ENCODE results near the gene TNS1.
A peak's percentile ranks its signal among the peaks of the same experiment; 100 is the strongest.

The TNS1 gene

DNA sequence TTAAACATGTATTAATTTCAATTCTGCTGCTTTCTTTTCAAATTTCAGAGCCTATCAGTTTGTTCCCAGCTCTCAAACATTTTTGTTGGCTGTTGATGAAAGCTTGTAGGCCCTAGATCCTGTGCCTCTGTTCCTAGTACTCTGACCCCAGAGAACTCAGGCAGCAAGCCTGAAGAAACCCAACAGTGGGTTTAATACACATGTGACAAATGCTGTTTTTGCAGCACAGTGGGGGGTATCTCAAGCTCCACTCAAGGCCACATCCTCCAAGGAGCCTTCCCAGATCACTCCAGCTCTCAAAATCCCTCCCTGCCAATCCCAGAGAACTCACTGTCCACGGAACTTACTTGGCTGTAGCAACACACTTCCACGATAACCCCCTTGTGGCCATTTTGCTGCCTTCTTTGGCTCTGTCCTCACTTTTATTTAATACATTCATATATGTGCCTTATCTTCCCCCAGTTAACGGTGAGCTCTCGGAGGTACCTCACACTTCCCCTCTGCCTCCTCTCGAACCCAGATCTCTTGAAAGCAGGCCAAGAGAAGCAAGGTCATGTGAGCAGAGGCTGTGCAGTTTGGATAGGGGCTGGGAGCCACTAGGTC lies 122.4 kb downstream of the TNS1 start:
- DNase-seq (ENCODE audit: extremely low read depth in 1 of 2, low read depth in 1 of 2) = no peak

DNA sequence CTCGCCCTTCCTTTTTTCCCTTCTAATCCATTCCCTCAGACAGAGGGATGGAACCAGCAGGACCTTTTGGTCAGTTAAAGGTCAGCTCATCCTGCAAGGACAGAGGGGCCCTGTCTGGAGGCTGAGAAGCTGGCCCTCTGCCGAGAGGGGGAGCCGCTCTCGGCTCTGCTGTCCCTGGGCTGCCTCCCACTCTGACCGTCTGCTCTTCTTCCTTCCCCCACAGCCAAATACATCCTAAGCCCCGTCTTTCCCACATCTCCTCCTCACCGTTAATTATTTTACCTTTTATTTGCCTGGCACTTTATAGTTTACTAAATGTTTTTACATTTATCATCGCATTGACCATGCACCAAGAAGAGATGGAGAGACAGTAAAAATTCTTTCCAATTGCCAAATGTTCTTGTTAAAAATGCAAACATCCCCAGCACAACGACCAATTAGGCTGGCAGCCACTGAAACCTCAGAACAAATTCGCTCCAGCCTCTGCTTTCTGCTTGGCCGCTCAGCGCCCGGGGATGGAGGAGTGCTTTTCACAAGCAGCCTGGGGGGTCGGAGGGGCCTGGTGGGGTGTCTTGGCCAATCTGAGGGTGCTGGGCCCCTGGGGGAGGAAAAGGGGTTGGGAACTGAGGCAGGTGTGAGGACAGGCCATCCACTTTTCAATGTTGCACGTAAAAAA lies 123.7 kb downstream of the TNS1 start:
- no peak for DNase-seq (ENCODE audit: extremely low read depth in 1 of 2, low read depth in 1 of 2)

DNA sequence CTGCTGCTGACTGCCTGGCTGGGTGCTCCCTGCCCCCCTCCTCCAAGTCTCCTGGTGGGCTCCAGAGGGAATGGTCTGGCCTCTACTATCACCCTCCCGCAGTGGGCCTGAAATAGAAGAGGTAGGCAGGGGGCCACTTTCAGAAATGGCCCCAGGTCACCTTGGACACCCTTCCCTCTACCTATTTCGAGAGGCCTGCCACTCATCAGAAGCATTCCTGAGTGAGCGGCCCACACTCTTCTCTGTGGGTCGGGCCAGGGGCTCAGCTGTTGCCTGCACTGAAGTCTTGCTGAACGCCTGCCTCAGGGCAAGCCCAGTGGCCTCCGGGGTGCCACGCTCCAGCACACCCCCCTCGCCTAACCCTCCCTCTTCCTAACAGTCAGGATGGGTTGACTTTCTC lies 124.9 kb downstream of the TNS1 start:
- DNase-seq (ENCODE audit: extremely low read depth in 1 of 2, low read depth in 1 of 2) = no peak

GRCh38 chr2:217876253-217876570 lies 126.6 kb downstream of the TNS1 start:
- no peak for DNase-seq (ENCODE audit: extremely low read depth in 1 of 2, low read depth in 1 of 2)

DNA sequence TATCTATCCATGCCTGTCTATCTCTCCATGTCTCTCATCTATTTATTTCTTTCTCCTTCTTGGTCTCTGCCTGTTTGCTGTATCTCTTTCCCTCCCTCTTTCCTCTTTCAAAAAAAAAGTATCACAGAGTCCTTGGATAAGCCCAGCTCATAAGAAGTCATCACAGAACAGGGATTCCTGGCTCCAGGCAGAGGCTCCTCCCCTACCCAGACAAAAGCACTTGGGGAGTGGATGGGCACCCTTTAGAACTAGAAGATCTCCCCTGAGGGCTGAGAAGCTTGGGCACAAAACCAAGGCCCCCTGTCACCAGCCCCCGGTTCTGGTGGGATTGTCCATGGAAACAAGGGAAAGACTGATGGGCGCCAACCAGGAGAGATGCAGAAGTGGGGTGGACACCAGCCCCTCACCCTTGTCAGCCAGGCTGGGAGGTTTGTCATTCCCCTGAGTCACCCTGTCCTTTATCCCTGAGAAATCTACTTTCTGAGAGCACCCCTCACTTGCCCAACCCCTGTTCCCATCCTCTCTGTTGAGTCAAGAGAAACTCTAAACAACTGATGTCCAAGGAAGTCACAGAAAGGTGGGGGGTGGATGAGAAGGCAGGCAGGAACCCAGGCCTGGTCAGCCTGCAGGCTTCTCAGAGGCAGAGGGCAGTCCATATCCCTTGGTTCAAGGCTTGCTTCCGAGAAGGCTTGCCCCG lies 127.1 kb downstream of the TNS1 start:
- DNase-seq (ENCODE audit: extremely low read depth in 1 of 2, low read depth in 1 of 2) = no peak

- DNase-seq (ENCODE audit: extremely low read depth in 1 of 2, low read depth in 1 of 2) = no peak
Observed at GRCh38 chr2:217875138-217875537, 127.7 kb downstream of the TNS1 start.

DNA sequence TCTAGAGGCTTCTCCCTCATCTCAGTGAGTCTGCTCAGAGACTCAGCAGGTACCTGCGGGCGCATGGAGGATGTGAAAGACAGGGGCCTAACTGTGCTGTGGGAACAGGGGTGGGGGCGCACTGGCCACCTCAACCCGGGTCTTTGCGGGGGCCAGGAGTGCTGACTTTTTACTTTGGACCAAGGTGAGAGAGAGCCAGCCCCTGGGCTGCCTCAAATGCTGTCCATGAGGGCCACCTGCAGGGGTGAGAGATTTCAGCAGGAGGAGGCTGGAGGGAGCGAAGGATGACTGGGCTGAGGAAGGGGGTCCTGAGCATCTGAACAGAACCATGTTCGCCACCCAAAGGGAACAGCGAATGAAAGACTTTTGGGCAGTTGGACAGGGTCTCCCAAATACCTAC lies 129.4 kb downstream of the TNS1 start:
- DNase-seq (ENCODE audit: extremely low read depth in 1 of 2, low read depth in 1 of 2) = no peak

DNA sequence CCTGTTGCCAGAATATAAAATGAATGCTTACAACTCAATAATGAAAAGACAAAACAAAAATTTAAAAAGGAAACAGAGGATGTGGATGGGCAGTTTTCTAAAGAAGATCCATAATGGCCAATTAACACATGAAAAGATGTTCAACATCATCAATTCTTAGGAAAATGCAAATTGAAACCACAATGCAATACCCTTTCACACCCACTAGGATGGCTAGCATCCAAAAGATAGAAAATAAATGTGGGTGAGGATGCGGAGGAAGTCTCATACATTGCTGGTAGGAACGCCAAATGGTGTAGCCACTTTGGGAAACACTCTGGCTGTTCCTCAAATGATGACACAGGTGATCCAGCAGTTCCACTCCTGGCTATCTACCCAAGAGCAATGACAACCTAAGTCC lies 130.5 kb downstream of the TNS1 start:
- no peak for DNase-seq (ENCODE audit: extremely low read depth in 1 of 2, low read depth in 1 of 2)

DNA sequence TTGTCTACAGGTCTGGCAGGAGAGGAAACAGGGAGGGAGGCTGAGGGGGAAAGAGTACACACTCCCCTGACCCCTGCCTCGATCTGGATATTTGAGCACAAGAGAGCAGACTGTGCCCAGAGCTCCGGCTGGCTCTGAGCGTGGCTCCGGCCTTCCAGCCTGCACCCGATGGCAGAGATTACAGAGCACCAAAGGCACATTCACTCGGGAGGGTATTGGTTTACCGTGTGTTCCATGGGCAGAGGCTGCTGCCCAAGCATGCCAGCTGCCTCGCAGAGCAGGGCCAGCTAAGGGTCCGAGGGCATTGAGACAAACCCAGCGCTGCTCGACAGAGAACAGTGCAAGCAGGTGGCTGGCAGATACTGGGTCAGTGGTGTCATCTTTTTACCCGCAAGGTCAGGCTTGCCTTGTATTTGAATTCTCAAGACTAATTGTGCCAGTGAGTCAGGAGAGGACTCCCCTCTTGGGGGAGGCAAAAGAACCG lies 132.2 kb downstream of the TNS1 start:
- DNase-seq (ENCODE audit: extremely low read depth in 1 of 2, low read depth in 1 of 2) = no peak

- no peak for DNase-seq (ENCODE audit: extremely low read depth in 1 of 2, low read depth in 1 of 2)
Observed at GRCh38 chr2:217868911-217869334, 133.9 kb downstream of the TNS1 start.

GRCh38 chr2:217868265-217868892 lies 134.4 kb downstream of the TNS1 start:
- no peak for DNase-seq (ENCODE audit: extremely low read depth in 1 of 2, low read depth in 1 of 2)

DNA sequence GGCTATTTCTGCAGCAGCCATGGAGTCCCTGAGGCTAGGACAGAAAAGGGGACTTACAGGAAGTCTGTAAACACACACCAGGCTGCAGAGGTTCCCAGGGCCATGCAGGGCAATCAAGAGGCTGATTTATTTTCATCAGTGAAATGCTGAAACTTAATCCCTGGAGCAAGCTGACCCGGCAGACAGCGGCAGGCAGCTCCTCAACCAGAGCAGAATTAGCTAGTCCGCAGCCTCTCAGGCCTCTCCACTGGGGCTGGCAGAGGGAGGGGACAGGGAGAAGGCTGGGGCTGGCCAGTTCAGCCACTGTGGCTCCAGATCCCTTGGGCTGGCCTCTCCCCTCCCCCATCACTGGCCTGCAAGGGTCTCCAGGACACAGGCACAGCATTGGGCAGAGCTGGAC lies 136.3 kb downstream of the TNS1 start:
- DNase-seq (ENCODE audit: extremely low read depth in 1 of 2, low read depth in 1 of 2) = no peak

- DNase-seq (ENCODE audit: extremely low read depth in 1 of 2, low read depth in 1 of 2) = peak in 1 of 2 donors; percentile 25
Observed at GRCh38 chr2:217864963-217865772, 137.6 kb downstream of the TNS1 start.

DNA sequence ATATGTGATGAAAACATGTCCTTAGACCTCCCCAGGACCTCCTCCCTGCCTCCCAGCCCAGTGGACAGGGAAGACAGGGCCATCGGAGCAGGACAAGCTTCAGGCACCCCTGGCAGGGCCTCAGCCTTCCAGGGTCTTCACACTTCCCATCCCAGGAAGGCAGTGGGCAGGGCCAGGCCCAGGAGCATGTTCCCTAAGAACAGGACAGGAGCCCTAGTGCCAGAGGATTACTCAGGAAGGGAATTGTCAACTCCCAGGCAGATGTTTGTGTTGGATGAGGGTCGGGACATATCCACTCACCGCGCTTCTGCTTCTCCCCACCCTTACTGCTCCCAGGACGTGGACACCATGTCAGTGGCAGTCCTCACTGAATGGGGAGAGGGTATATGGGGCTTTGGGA lies 138.9 kb downstream of the TNS1 start:
- DNase-seq (ENCODE audit: extremely low read depth in 1 of 2, low read depth in 1 of 2) = no peak

DNA sequence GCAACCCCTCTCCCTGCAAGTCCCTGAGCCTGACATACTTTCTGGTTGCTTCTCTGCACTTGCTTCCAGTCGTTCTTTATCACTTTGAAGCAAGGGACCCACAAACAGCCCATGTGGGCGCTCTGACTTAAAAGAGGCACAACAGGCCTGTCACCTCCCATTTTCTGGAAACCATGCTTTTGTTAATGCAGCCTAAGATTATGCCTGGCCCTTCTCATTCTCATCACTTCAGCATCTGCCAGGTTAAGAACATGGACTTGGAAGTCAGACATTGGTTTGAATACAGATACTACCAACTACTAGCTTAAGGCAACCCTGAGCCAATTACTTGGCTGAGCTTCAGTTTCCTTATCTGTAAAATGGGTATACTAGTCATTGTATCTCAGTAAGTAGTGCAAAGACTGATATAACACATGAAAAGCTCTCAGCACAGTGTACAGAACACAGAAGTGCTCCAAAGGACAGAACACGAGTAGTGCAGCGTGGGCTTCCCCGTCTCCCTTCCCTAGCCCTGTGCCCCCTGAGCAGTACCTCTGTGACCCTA lies 141.4 kb downstream of the TNS1 start:
- no peak for DNase-seq (ENCODE audit: extremely low read depth in 1 of 2, low read depth in 1 of 2)

- DNase-seq (ENCODE audit: extremely low read depth in 1 of 2, low read depth in 1 of 2) = no peak
Observed at GRCh38 chr2:217859926-217860325, 142.9 kb downstream of the TNS1 start.

DNA sequence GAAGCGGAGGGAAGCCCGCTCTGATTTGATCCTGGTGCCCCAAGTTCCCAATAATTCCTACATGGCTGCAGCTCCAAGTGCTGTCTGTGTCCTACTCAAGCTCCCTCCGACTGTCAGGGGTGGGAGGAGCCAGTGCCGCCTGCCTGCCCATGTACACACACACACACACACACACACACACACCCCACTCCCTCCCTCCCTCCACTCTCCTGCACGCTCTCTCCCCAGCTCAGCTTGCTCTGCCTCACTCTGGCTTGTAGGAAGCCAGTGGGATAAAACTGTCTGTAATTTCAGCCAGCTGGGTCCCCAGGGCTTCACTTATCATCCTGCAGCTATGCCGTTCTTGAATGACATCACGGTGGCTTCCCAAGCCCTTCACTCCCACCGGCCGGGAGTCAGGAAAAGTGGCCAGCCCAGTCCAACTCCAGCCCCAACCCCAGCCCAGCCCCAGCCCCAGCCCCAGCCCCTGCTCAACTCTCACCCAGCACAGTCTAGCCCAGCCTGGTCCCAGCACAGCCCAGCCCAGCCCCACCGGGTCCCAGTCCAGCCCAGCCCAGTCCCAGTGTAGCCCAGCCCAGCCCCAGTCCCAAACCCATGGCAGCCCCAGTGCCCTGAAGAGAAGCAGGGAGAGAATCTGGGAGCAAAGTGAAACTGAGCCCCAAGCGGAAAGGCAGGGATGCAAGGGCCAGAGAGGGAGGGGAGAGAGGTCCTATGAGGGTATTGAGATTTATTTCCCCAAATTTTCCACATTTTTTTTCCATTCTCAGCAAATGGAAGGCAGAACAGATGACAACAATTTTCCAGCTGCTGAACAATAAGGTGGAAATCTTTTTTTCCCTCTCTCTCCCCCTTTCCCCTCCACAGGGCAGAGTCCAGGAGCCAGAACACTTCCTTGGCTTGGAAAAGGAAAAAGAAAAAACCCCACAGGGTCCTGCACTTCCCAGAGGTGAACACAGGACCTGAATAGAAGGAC lies 144.0 kb downstream of the TNS1 start:
- no peak for DNase-seq (ENCODE audit: extremely low read depth in 1 of 2, low read depth in 1 of 2)

DNA sequence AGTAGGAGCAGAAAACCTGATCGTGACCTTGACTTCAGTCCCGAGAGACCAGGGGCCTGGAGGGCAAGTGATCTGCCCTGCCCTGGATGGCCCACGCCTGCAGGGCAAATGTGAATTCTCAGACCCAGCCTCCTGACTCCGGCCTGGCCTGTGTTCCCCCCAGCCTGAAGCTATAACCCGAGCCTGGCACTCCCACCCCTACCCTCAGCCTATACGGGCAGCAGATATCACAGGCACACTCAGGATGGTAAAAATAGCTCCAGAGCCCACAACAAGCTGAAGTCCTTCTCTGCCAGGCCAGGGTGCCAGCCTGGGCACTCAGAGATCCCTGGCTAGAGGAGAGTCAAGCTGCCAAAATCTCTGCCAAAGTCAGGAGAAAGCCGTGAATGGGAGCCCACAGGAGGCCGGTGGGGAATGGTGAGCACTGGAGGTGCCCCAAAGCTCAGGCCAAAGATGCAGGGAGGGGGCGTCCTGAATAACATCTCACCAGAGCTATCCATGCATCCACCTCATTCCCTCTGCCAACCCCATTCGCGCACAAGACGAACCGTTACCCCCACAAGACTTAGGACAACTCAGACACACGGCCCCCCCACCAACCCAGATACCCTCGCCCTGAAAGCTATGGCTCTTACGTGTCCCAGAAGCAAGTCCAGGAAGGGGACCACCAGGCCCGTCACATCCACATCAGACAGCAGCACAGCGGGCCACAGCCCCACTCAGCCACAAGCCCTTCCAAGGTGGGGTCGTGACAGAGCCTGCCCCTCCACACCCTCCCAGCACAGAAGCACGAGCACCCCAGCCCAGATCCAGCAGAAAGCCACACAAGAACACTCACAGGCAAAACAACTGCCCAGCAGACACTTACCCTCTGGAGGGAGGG lies 144.9 kb downstream of the TNS1 start:
- DNase-seq (ENCODE audit: extremely low read depth in 1 of 2, low read depth in 1 of 2) = no peak

DNA sequence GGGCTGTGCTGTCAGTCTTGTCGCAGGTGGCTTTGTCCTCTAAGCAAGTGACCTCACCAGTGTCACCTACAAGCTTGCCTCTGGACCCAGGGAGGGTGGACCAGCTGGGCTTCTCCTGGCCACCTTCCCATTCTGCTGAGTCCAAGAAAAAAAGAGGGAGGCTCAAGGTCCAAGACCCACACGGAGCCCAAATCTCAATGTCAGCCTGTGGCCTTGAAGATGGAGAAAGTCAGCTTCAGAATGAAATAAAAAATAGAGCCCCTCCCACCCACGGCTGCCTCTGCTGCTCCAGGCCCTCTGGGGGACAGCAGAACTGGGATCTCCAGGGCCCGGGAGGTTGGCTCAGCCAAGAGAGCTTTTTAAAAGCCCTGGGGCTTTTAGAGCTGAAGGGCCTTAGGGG lies 145.9 kb downstream of the TNS1 start:
- DNase-seq (ENCODE audit: extremely low read depth in 1 of 2, low read depth in 1 of 2) = no peak
